ENCODE results near the gene HBG1. TPM values are rescaled to one million over a fixed set of nuclear protein-coding genes. Genes with fewer than 3 reads are reported as not detected.

The HBG1 gene
- total and polyA plus RNA-seq, 2 experiments from 2014 or later, result not detected

DNA sequence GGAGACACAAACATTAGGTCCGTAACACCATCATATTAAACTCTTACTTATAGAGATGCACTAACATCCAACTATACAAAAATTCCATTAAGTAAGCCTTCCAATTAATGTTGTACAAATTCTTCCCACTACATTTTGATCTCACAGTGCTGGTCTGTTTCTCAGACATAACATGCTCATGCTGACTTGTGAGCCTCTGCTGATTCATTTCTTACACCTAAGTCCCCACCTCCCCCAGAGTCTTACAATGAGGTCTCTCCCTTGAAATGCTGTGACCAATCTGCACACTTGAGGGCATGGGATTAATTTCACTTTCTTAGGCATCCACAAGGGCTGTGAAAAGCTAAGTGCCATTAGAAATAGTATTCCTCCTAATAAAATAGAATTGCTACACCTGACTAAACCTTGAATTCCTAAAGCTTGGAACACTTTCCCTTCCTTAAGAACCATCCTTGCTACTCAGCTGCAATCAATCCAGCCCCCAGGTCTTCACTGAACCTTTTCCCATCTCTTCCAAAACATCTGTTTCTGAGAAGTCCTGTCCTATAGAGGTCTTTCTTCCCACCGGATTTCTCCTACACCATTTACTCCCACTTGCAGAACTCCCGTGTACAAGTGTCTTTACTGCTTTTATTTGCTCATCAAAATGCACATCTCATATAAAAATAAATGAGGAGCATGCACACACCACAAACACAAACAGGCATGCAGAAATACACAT lies 2.0 kb downstream of the HBG1 start (continued):
- TF ChIP-seq, protein P1, sequence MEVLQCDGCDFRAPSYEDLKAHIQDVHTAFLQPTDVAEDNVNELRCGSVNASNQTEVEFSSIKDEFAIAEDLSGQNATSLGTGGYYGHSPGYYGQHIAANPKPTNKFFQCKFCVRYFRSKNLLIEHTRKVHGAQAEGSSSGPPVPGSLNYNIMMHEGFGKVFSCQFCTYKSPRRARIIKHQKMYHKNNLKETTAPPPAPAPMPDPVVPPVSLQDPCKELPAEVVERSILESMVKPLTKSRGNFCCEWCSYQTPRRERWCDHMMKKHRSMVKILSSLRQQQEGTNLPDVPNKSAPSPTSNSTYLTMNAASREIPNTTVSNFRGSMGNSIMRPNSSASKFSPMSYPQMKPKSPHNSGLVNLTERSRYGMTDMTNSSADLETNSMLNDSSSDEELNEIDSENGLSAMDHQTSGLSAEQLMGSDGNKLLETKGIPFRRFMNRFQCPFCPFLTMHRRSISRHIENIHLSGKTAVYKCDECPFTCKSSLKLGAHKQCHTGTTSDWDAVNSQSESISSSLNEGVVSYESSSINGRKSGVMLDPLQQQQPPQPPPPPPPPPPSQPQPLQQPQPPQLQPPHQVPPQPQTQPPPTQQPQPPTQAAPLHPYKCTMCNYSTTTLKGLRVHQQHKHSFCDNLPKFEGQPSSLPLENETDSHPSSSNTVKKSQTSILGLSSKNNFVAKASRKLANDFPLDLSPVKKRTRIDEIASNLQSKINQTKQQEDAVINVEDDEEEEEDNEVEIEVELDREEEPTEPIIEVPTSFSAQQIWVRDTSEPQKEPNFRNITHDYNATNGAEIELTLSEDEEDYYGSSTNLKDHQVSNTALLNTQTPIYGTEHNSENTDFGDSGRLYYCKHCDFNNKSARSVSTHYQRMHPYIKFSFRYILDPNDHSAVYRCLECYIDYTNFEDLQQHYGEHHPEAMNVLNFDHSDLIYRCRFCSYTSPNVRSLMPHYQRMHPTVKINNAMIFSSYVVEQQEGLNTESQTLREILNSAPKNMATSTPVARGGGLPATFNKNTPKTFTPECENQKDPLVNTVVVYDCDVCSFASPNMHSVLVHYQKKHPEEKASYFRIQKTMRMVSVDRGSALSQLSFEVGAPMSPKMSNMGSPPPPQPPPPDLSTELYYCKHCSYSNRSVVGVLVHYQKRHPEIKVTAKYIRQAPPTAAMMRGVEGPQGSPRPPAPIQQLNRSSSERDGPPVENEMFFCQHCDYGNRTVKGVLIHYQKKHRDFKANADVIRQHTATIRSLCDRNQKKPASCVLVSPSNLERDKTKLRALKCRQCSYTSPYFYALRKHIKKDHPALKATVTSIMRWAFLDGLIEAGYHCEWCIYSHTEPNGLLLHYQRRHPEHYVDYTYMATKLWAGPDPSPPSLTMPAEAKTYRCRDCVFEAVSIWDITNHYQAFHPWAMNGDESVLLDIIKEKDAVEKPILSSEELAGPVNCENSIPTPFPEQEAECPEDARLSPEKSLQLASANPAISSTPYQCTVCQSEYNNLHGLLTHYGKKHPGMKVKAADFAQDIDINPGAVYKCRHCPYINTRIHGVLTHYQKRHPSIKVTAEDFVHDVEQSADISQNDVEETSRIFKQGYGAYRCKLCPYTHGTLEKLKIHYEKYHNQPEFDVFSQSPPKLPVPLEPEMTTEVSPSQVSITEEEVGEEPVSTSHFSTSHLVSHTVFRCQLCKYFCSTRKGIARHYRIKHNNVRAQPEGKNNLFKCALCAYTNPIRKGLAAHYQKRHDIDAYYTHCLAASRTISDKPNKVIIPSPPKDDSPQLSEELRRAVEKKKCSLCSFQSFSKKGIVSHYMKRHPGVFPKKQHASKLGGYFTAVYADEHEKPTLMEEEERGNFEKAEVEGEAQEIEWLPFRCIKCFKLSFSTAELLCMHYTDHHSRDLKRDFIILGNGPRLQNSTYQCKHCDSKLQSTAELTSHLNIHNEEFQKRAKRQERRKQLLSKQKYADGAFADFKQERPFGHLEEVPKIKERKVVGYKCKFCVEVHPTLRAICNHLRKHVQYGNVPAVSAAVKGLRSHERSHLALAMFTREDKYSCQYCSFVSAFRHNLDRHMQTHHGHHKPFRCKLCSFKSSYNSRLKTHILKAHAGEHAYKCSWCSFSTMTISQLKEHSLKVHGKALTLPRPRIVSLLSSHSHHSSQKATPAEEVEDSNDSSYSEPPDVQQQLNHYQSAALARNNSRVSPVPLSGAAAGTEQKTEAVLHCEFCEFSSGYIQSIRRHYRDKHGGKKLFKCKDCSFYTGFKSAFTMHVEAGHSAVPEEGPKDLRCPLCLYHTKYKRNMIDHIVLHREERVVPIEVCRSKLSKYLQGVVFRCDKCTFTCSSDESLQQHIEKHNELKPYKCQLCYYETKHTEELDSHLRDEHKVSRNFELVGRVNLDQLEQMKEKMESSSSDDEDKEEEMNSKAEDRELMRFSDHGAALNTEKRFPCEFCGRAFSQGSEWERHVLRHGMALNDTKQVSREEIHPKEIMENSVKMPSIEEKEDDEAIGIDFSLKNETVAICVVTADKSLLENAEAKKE (CRISPR knock-in tag; IDR thresholded peaks at IDR 0.05), result no peak
- TF ChIP-seq EZH2phosphoT487 (IDR thresholded peaks at IDR 0.05; ENCODE audit: unreplicated experiment), result no peak
- no peak for TF ChIP-seq JUNB (IDR thresholded peaks at IDR 0.05; ENCODE audit: unreplicated experiment)
- TF ChIP-seq ZNF331 (CRISPR knock-in tag; IDR thresholded peaks at IDR 0.05; ENCODE audit: low read depth), result no peak
- TF ChIP-seq CREB1 (CRISPR knock-in tag; IDR thresholded peaks at IDR 0.05; ENCODE audit: low read depth), result no peak
- no peak for TF ChIP-seq EZH2 (IDR thresholded peaks at IDR 0.05; ENCODE audit: low read depth, unreplicated experiment)
- TF ChIP-seq NANOG (IDR thresholded peaks at IDR 0.05; ENCODE audit: borderline replicate concordance), result no peak

DNA sequence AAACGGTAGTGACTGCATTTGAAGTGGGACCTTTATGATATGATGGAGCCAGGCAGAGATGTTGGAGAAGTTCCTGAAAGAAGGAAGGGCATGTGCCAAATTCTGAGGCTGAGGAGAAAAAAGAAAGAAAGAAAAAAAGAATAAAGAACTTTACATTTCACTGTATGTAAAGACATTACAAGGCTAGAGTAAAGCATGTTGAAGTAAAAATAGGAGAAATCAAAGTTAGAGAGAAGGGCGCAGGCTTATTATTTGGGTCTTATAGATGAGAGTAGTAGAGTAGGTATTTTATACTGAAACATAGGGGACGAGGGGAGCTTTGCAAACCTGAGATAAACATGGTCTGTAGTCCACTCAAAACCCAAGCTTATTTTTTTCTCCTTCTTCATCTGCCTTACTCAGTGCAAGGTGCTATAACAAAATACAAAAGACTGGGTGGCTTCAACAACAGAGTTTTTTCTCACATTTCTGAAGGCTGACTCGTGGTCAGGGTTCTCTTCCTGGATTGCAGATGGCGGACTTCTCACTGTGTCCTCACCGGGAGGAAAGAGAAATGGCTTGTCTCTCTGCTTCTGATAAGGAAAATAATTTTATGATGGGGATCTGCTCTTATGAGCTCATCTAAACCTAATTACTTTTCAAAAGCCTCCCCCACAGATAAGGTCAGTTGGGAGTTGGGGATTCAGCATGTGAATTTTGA lies 2.7 kb downstream of the HBG1 start:
- H3K36me3 ChIP-seq (ENCODE audit: insufficient read depth), result no peaks in the 10 kb centered on the region
- H3K4me1 ChIP-seq (ENCODE audit: insufficient read depth), result no peaks in the 10 kb centered on the region
- no peak for ATAC-seq
- peak overlapping the region; percentile 3; the same call in 1 of the 2 replicates for H2AFZ ChIP-seq
- no peaks in the 10 kb centered on the region for H3K27me3 ChIP-seq (ENCODE audit: insufficient read depth)
- no peaks in the 10 kb centered on the region for H3K36me3 Mint-ChIP-seq (ENCODE audit: low read depth)
- no peak overlapping the region for H3K4me3 ChIP-seq
- H3F3A ChIP-seq (replicated peaks; ENCODE audit: low read depth), result no peaks in the 10 kb centered on the region
- H3K4me1 Mint-ChIP-seq, result no peaks in the 10 kb centered on the region
- 0 out of 2 replicates have a peak, but pooled peaks cover 2% of the 10 kb centered on the region for H3K9me2 ChIP-seq (ENCODE audit: insufficient read depth)
- H3K79me2 ChIP-seq (replicated peaks; ENCODE audit: insufficient read depth), result no peaks in the 10 kb centered on the region
- no peak overlapping the region for H3K4me2 ChIP-seq
- H3K27me3 Mint-ChIP-seq (ENCODE audit: insufficient read depth, low read depth, poor library complexity), result peaks cover 11% of the 10 kb centered on the region
- H3K27ac Mint-ChIP-seq, result no peak overlapping the region
- H3K9me3 Mint-ChIP-seq, result no peaks in the 10 kb centered on the region
- DNase-seq (ENCODE audit: low spot score), result no peak
- H4K20me1 ChIP-seq (replicated peaks; ENCODE audit: insufficient read depth), result no peaks in the 10 kb centered on the region
- no peak overlapping the region for H3K4me3 Mint-ChIP-seq
- no peak overlapping the region for H3K27ac ChIP-seq (ENCODE audit: low read depth)
- TF ChIP-seq JUNB (IDR thresholded peaks at IDR 0.05; ENCODE audit: unreplicated experiment) (no peak), ZNF114 (CRISPR knock-in tag; IDR thresholded peaks at IDR 0.05) (no peak), CREB1 (CRISPR knock-in tag; IDR thresholded peaks at IDR 0.05; ENCODE audit: low read depth) (no peak), POLR2AphosphoS5 (IDR thresholded peaks at IDR 0.05; ENCODE audit: low read depth) (no peak)
- TF ChIP-seq, protein P2, sequence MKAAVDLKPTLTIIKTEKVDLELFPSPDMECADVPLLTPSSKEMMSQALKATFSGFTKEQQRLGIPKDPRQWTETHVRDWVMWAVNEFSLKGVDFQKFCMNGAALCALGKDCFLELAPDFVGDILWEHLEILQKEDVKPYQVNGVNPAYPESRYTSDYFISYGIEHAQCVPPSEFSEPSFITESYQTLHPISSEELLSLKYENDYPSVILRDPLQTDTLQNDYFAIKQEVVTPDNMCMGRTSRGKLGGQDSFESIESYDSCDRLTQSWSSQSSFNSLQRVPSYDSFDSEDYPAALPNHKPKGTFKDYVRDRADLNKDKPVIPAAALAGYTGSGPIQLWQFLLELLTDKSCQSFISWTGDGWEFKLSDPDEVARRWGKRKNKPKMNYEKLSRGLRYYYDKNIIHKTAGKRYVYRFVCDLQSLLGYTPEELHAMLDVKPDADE (IDR thresholded peaks at IDR 0.05), result no peak

Data from GM23338 (cell line).